Type B pancreatic cell (in vitro differentiated cells): ENCODE measurements around the gene KATNIP. TPM values are rescaled to one million over a fixed set of nuclear protein-coding genes. Genes with fewer than 3 reads are reported as not detected.
A peak's percentile ranks its signal among the peaks of the same experiment; 100 is the strongest.
"Not testable (repeated sequence)": the region's sequence is repeated elsewhere in the genome, so short reads cannot be mapped to it uniquely, and the experiment has no call there.

ENCODE experiments used
- DNase-seq: peaks from one replicate; pipeline ENCODE4 v3.0.0; 2021; ENCODE audit warnings: mixed read lengths; ENCODE audit not compliant: unreplicated experiment; ENCODE audit errors: extremely low spot score
- H3K27ac Mint-ChIP-seq: 2 replicates; pipeline ENCODE4 v1.8.0; 2021; ENCODE audit warnings: mild to moderate bottlenecking, mixed read lengths
- H3K27me3 Mint-ChIP-seq: 2 replicates; pipeline ENCODE4 v1.8.0; 2021; ENCODE audit warnings: mixed read lengths
- H3K36me3 Mint-ChIP-seq: 2 replicates; pipeline ENCODE4 v1.8.0; 2021; ENCODE audit warnings: mixed read lengths
- H3K4me1 Mint-ChIP-seq: one replicate; pipeline ENCODE4 v1.8.0; 2021; ENCODE audit warnings: mixed read lengths; ENCODE audit not compliant: unreplicated experiment
- H3K4me3 Mint-ChIP-seq: 2 replicates; pipeline ENCODE4 v1.8.0; 2021; ENCODE audit warnings: mild to moderate bottlenecking, mixed read lengths
- H3K9me3 Mint-ChIP-seq: 2 replicates; pipeline ENCODE4 v1.8.0; 2021; ENCODE audit warnings: mixed read lengths
- total RNA-seq: library from RNA; stranded (reverse); gene quantifications from 2 replicates; pipeline ENCODE4 v1.2.1, GENCODE V29; 2021; ENCODE audit warnings: low replicate concordance
- TF ChIP-seq, protein P1 (sequence below): fragments of 200-600 bp; sonication (generic); conservative IDR thresholded peaks from 2 replicates; pipeline ENCODE4 v1.5.0; 2021; ENCODE audit warnings: antibody characterized with exemption, mild to moderate bottlenecking

Gene KATNIP
- total RNA-seq, 1 donor from 2014 or later, result 35.8 TPM

DNA sequence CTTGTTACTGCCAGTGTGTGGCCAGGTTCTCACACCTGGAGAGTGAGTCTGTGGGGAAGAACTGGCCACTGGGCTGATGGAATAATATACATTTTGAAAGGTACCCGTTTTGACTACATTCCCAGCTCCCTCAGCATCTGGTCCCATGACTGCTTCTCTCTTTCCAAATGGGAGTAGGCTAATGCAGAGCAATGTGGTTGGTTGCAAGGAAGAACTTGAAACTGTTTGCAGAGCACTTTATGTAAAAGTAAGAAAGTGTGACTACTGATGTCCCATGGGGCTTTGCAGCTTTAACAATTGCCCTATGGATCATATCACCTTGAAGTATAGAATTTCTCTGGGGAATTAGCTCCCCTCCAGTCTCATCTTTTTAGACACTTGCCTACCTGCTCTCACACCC lies 9.0 kb downstream of the KATNIP start:
- no peak for DNase-seq
- Mint-ChIP-seq H3K27me3 (no peaks in the 10 kb centered on the region), H3K4me3 (no peak overlapping the region), H3K4me1 (peaks cover 4% of the 10 kb centered on the region), H3K27ac (no peak overlapping the region), H3K9me3 (no peaks in the 10 kb centered on the region), H3K36me3 (peaks cover 7% of the 10 kb centered on the region)
- TF ChIP-seq, protein P1, sequence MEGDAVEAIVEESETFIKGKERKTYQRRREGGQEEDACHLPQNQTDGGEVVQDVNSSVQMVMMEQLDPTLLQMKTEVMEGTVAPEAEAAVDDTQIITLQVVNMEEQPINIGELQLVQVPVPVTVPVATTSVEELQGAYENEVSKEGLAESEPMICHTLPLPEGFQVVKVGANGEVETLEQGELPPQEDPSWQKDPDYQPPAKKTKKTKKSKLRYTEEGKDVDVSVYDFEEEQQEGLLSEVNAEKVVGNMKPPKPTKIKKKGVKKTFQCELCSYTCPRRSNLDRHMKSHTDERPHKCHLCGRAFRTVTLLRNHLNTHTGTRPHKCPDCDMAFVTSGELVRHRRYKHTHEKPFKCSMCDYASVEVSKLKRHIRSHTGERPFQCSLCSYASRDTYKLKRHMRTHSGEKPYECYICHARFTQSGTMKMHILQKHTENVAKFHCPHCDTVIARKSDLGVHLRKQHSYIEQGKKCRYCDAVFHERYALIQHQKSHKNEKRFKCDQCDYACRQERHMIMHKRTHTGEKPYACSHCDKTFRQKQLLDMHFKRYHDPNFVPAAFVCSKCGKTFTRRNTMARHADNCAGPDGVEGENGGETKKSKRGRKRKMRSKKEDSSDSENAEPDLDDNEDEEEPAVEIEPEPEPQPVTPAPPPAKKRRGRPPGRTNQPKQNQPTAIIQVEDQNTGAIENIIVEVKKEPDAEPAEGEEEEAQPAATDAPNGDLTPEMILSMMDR, result no peak

DNA sequence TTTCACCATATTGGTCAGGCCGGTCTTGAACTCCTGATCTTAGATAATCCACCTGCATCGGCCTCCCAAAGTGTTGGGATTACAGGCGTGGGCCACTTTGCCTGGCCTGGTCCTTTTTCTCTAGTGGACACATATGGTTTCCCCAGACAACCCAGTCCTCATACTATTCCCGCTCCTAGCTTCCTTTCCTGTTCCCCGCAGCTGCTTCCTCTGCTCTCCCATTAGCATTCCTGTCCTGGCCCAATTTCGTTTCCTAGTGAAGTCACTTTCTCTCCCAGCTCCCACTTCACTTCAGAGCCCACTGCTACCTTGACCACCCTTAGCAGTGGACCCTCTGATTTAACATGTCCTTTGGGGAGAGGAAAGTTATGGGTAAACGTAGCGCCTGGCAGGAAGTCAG lies 11.3 kb downstream of the KATNIP start:
- DNase-seq, result no peak
- Mint-ChIP-seq H3K9me3 (no peaks in the 10 kb centered on the region), H3K4me3 (no peak overlapping the region), H3K27me3 (no peaks in the 10 kb centered on the region), H3K4me1 (peaks cover 9% of the 10 kb centered on the region), H3K36me3 (peaks cover 7% of the 10 kb centered on the region), H3K27ac (no peak overlapping the region)
- TF ChIP-seq, protein P1, result no peak

DNA sequence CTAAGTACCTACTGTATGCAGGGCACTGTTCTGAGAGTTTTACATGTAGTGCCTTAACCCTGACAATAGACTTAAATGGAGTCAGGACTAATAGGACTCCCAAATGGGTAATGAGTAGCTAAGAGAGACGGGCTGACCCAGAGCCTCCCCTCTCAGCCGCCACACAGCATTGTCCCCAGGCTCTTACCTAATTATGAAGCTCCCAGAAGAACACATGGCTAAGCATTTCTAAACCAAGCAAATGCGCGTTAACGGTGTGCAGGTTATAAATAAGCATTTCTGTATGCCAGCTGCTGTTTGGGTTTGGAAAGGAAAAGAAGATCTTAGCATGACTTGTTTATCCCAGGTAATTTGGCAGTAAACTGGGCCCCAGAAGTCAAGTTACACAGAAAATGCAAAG lies 14.3 kb downstream of the KATNIP start:
- H3K4me1 Mint-ChIP-seq, result peaks cover 9% of the 10 kb centered on the region
- H3K9me3 Mint-ChIP-seq, result no peaks in the 10 kb centered on the region
- peaks cover 3% of the 10 kb centered on the region for H3K36me3 Mint-ChIP-seq
- no peaks in the 10 kb centered on the region for H3K27me3 Mint-ChIP-seq
- TF ChIP-seq, protein P1, result no peak
- no peak for DNase-seq
- H3K27ac Mint-ChIP-seq, result peak overlapping the region; percentile 43
- H3K4me3 Mint-ChIP-seq, result no peak overlapping the region

DNA sequence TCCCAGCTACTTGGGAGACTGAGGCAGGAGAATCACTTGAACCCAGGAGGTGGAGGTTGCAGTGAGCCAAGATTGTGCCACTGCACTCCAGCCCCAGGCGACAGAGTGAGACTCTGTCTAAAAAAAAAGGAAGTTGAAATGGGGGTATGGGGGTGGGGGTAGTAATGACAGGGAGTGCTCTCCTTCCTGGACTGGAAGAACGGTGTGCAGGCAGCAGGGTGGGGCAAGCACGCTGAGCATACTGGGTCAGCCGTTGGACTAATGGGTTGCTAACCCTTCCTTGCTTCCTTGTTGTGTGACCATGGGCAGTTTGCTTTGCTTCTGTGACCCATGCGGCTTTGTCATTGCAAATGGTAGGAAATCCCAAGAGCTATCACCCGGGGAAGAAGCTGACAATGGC lies 16.5 kb downstream of the KATNIP start:
- Mint-ChIP-seq H3K27me3 (no peaks in the 10 kb centered on the region), H3K36me3 (peaks cover 5% of the 10 kb centered on the region), H3K27ac (no peak overlapping the region), H3K4me1 (peaks cover 6% of the 10 kb centered on the region), H3K4me3 (no peak overlapping the region), H3K9me3 (no peaks in the 10 kb centered on the region)
- no peak for DNase-seq
- TF ChIP-seq, protein P1, result no peak

DNA sequence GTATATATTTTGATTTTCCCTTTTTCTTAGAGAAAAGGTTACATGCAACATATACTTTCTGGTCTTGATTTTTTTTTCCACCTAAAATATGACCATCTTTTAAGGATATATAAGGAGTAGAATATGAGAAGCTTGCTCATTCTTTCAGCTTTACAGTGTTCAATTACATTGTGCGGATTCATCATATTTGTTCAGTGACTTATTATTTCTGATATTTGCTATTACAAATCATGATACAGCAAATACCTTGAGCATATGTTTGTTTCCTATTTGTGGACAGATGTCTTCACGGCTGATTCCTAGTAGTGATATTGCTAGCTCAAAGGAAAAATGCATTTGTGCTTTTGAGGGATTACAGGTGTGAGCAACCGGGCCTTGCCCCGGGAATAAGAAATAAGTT lies 18.1 kb downstream of the KATNIP start:
- peaks cover 5% of the 10 kb centered on the region for H3K36me3 Mint-ChIP-seq
- H3K4me3 Mint-ChIP-seq, result no peak overlapping the region
- TF ChIP-seq, protein P1, result no peak
- H3K27me3 Mint-ChIP-seq, result no peaks in the 10 kb centered on the region
- H3K4me1 Mint-ChIP-seq, result peaks cover 5% of the 10 kb centered on the region
- no peak overlapping the region for H3K27ac Mint-ChIP-seq
- DNase-seq, result no peak
- H3K9me3 Mint-ChIP-seq, result no peaks in the 10 kb centered on the region

DNA sequence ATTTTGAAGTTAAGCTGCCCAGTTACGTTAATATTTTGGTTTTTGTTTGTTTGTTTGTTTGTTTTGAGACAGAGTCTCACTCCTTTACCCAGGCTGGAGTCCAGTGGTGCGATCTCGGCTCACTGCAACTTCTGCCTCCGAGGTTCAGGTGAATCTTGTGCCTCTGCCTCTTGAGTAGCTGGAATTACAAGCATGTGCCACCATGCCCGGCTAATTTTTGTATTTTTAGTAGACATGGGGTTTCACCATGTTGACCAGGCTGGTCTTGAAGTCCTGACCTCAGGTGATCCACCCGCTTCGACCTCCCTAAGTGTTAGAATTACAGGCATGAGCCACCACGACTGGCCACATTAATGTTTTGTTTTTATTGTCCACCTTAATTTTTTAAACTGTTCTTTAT lies 21.0 kb downstream of the KATNIP start:
- H3K36me3 Mint-ChIP-seq, result peaks cover 13% of the 10 kb centered on the region
- H3K9me3 Mint-ChIP-seq, DNase-seq, H3K27ac Mint-ChIP-seq, H3K4me3 Mint-ChIP-seq, H3K27me3 Mint-ChIP-seq, H3K4me1 Mint-ChIP-seq: not testable (repeated sequence)
